HEK293 (cell line): ENCODE data around the gene RBM18.
A peak's percentile ranks its signal among the peaks of the same experiment; 100 is the strongest.

Experiments
- CTCF ChIA-PET: fragments of 350-600 bp; formaldehyde crosslinking; extraction: SDS; loops from one replicate; lab custom pipeline; 2021; ENCODE audit warnings: antibody characterized with exemption; lab: Yijun Ruan, JAX
- POLR2A ChIA-PET: fragments of 300-600 bp; formaldehyde crosslinking; extraction: SDS; loops from one replicate; lab custom pipeline; 2020; ENCODE audit warnings: antibody characterized with exemption, inconsistent platforms; lab: Yijun Ruan, JAX
- H3K27ac ChIP-seq: fragments of 200-500 bp; sonication (Bioruptor generic); 2 replicates; pipeline ENCODE4 v1.5.1; 2014; ENCODE audit warnings: low read depth, low read length, control low read depth, inconsistent platforms; ENCODE audit errors: extremely low read depth
- H3K36me3 ChIP-seq, 2 experiments: fragments of 200-500 bp in 1 of 2; sonication (Bioruptor generic) in 1 of 2; 1 replicate in 1 of 2; 2 replicates in 1 of 2; pipeline ENCODE4 v1.5.1; 2014 to 2017; ENCODE audit warnings: inconsistent platforms in 2 of 2, low read length in 2 of 2; ENCODE audit not compliant: control insufficient read depth in 2 of 2, insufficient read depth in 1 of 2
- H3K4me1 ChIP-seq: fragments of 200-500 bp; sonication (Bioruptor generic); 2 replicates; pipeline ENCODE4 v1.5.1; 2014; ENCODE audit warnings: mild to moderate bottlenecking, low read length, inconsistent platforms; ENCODE audit not compliant: control insufficient read depth, insufficient read depth
- H3K4me3 ChIP-seq: 2 replicates; pipeline ENCODE4 v1.5.1; 2011; ENCODE audit warnings: low read depth, mild to moderate bottlenecking, control low read depth, low read length, moderate library complexity
- H3K9me3 ChIP-seq: fragments of 200-500 bp; sonication (Bioruptor generic); 2 replicates; pipeline ENCODE4 v1.5.1; 2014; ENCODE audit warnings: low read depth, low read length, inconsistent platforms; ENCODE audit not compliant: control insufficient read depth, insufficient read depth
- FEZF1 ChIP-seq: fragments of 450-650 bp; formaldehyde crosslinking; IDR thresholded peaks from 2 replicates; pipeline ENCODE4 v1.5.1; 2016; ENCODE audit warnings: missing biosample characterization, missing genetic modification characterization
- IKZF3 ChIP-seq: fragments of 450-650 bp; IDR thresholded peaks from 2 replicates; pipeline ENCODE4 v1.5.0; 2018; ENCODE audit warnings: missing biosample characterization, mild to moderate bottlenecking, missing genetic modification characterization, moderate library complexity
- KLF16 ChIP-seq: fragments of 450-650 bp; formaldehyde crosslinking; IDR thresholded peaks from 2 replicates; pipeline ENCODE4 v1.5.1; 2017; ENCODE audit warnings: missing biosample characterization, missing genetic modification characterization
- ZNF146 ChIP-seq: fragments of 450-650 bp; formaldehyde crosslinking; IDR thresholded peaks from 2 replicates; pipeline ENCODE4 v1.5.1; 2016; ENCODE audit warnings: missing biosample characterization, missing genetic modification characterization
- ZNF155 ChIP-seq: fragments of 450-650 bp; formaldehyde crosslinking; IDR thresholded peaks from 2 replicates; pipeline ENCODE4 v1.5.1; 2016; ENCODE audit warnings: missing biosample characterization, missing genetic modification characterization
- ZNF16 ChIP-seq: fragments of 450-650 bp; formaldehyde crosslinking; IDR thresholded peaks from 2 replicates; pipeline ENCODE4 v1.5.1; 2016; ENCODE audit warnings: low read depth, missing biosample characterization, missing genetic modification characterization
- ZNF175 ChIP-seq: fragments of 450-650 bp; formaldehyde crosslinking; IDR thresholded peaks from 2 replicates; pipeline ENCODE4 v1.5.1; 2016; ENCODE audit warnings: missing biosample characterization, missing genetic modification characterization
- ZNF202 ChIP-seq: fragments of 450-650 bp; formaldehyde crosslinking; IDR thresholded peaks from 2 replicates; pipeline ENCODE4 v1.5.1; 2016; ENCODE audit warnings: missing biosample characterization, missing genetic modification characterization, borderline replicate concordance
- ZNF211 ChIP-seq: fragments of 450-650 bp; formaldehyde crosslinking; IDR thresholded peaks from 2 replicates; pipeline ENCODE4 v1.5.1; 2016; ENCODE audit warnings: low read depth, missing biosample characterization, missing genetic modification characterization
- ZNF302 ChIP-seq: fragments of 450-650 bp; formaldehyde crosslinking; IDR thresholded peaks from 2 replicates; pipeline ENCODE4 v1.5.1; 2016; ENCODE audit warnings: missing biosample characterization, missing genetic modification characterization, low read depth
- ZNF324 ChIP-seq: fragments of 450-650 bp; formaldehyde crosslinking; IDR thresholded peaks from 2 replicates; pipeline ENCODE4 v1.5.1; 2016; ENCODE audit warnings: missing biosample characterization, missing genetic modification characterization
- ZNF416 ChIP-seq: fragments of 450-650 bp; formaldehyde crosslinking; IDR thresholded peaks from 2 replicates; pipeline ENCODE4 v1.5.1; 2016; ENCODE audit warnings: missing biosample characterization, missing genetic modification characterization
- ZNF529 ChIP-seq: fragments of 450-650 bp; formaldehyde crosslinking; IDR thresholded peaks from 2 replicates; pipeline ENCODE4 v1.5.1; 2017; ENCODE audit warnings: missing genetic modification characterization, missing biosample characterization; ENCODE audit not compliant: insufficient replicate concordance
- ZNF623 ChIP-seq: fragments of 450-650 bp; formaldehyde crosslinking; IDR thresholded peaks from 2 replicates; pipeline ENCODE4 v1.5.1; 2016; ENCODE audit warnings: missing biosample characterization, missing genetic modification characterization
- ZNF629 ChIP-seq: fragments of 450-650 bp; formaldehyde crosslinking; IDR thresholded peaks from 2 replicates; pipeline ENCODE4 v1.5.1; 2017; ENCODE audit warnings: missing biosample characterization, missing genetic modification characterization
- ZNF785 ChIP-seq: fragments of 450-650 bp; formaldehyde crosslinking; IDR thresholded peaks from 2 replicates; pipeline ENCODE4 v1.5.1; 2016; ENCODE audit warnings: missing biosample characterization, missing genetic modification characterization
- TF ChIP-seq, protein P1 (sequence below): fragments of 450-650 bp; formaldehyde crosslinking; IDR thresholded peaks from 2 replicates; pipeline ENCODE4 v1.5.1; 2016; ENCODE audit warnings: missing biosample characterization, missing genetic modification characterization
- TF ChIP-seq, protein P2 (sequence below): fragments of 450-650 bp; formaldehyde crosslinking; IDR thresholded peaks from 2 replicates; pipeline ENCODE4 v1.5.1; 2016; ENCODE audit warnings: missing biosample characterization, missing genetic modification characterization

Gene RBM18

DNA sequence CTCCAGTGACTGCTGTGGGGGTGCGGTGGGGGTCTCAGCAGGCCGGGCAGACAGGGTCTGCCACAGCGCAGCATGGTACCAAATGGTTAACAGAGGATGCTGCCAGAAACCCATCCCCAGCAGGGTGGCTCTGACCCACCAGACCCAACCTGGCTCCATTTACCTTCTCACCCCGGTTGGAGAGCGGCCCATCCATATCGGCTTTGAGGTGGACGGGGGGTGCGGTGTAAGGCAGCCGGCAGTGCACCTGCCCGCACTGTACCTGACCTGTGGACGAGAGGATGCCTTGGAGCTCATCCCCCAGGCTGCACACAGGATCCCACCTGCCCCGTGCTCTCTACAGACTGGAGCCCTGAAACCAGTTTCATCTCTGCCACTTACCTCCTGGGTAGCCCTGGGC, 55.2 kb downstream of the RBM18 start:
- H3K36me3 ChIP-seq = no peaks in the 10 kb centered on the region
- no peaks in the 10 kb centered on the region for H3K4me1 ChIP-seq
- POLR2A ChIA-PET = interaction anchor here (0.7 kb wide), 1 partner anchor 475 kb away, joined by 3 read pairs; no protein-coding TSS in a partner anchor
- no peak overlapping the region for H3K27ac ChIP-seq
- TF ChIP-seq ZNF529 (tag by site-specific recombination) (no peak), ZNF146 (no peak), KLF16 (no peak), ZNF211 (tag by site-specific recombination) (no peak), ZNF416 (no peak), ZNF302 (tag by site-specific recombination) (no peak), ZNF785 (tag by site-specific recombination) (no peak)
- TF ChIP-seq, protein P1, sequence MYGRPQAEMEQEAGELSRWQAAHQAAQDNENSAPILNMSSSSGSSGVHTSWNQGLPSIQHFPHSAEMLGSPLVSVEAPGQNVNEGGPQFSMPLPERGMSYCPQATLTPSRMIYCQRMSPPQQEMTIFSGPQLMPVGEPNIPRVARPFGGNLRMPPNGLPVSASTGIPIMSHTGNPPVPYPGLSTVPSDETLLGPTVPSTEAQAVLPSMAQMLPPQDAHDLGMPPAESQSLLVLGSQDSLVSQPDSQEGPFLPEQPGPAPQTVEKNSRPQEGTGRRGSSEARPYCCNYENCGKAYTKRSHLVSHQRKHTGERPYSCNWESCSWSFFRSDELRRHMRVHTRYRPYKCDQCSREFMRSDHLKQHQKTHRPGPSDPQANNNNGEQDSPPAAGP (tag by site-specific recombination) = no peak
- TF ChIP-seq, protein P2, sequence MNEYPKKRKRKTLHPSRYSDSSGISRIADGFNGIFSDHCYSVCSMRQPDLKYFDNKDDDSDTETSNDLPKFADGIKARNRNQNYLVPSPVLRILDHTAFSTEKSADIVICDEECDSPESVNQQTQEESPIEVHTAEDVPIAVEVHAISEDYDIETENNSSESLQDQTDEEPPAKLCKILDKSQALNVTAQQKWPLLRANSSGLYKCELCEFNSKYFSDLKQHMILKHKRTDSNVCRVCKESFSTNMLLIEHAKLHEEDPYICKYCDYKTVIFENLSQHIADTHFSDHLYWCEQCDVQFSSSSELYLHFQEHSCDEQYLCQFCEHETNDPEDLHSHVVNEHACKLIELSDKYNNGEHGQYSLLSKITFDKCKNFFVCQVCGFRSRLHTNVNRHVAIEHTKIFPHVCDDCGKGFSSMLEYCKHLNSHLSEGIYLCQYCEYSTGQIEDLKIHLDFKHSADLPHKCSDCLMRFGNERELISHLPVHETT = no peak
- TF ChIP-seq, all 188 proteins: peak for 0
- Histone ChIP-seq H3K9me3 (no peaks in the 10 kb centered on the region), H3K4me3 (no peak overlapping the region)
- CTCF ChIA-PET = interaction anchor here (1.1 kb wide), 1 partner anchor 141 kb away, joined by 3 read pairs; no protein-coding TSS in a partner anchor

DNA sequence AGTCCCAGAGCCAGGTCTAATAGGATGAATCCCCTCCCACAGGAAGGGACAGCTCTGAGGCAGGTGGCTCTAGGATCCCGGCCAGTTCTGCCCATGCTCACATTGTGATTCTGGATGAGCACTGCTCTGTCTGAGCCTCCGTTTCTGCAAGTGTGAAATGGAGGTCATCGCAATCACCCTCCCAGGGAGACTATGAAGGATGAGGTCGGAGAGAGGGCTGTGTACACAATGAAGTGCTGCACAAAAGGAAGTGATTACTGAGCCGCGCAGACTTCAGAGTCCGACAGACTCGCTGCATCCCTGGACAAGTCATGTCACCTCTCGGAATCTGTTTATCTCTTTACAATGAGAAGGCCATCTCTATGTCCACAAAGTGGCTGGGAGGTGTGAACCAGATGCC, 57.5 kb downstream of the RBM18 start:
- no peak overlapping the region for H3K4me3 ChIP-seq
- no peak overlapping the region for H3K27ac ChIP-seq
- ChIA-PET POLR2A (no interaction called here), CTCF (interaction anchor here (0.6 to 1.4 kb wide), 3 partner anchors 19 to 83 kb away, joined by 3 to 4 read pairs (median 4); no protein-coding TSS in a partner anchor)
- no peaks in the 10 kb centered on the region for H3K4me1 ChIP-seq
- H3K9me3 ChIP-seq = no peaks in the 10 kb centered on the region
- no peaks in the 10 kb centered on the region for H3K36me3 ChIP-seq
- no peak for TF ChIP-seq IKZF3 (tag by site-specific recombination)
- no peak for TF ChIP-seq ZNF155
- no peak for TF ChIP-seq ZNF16 (tag by site-specific recombination)
- TF ChIP-seq FEZF1 (tag by site-specific recombination) = no peak
- no peak for TF ChIP-seq ZNF202 (tag by site-specific recombination)
- no peak for TF ChIP-seq ZNF629 (tag by site-specific recombination)
- no peak for TF ChIP-seq ZNF175 (tag by site-specific recombination)
- TF ChIP-seq, all 188 proteins: peak for 0

- no peak overlapping the region for H3K27ac ChIP-seq
- H3K4me3 ChIP-seq = no peak overlapping the region
- H3K36me3 ChIP-seq = no peaks in the 10 kb centered on the region
- H3K4me1 ChIP-seq = no peaks in the 10 kb centered on the region
- TF ChIP-seq ZNF623 (tag by site-specific recombination) (peak; percentile 70), ZNF324 (tag by site-specific recombination) (no peak)
- TF ChIP-seq, all 188 proteins: peak for 1
- POLR2A ChIA-PET = no interaction called here
- CTCF ChIA-PET = interaction anchor here (0.6 to 1.4 kb wide), 3 partner anchors 19 to 82 kb away, joined by 3 to 4 read pairs (median 4); no protein-coding TSS in a partner anchor
- no peaks in the 10 kb centered on the region for H3K9me3 ChIP-seq
Observed at GRCh38 chr9:122206118-122207046, 58.3 kb downstream of the RBM18 start.
